Activated gamma-delta T cell (primary cell): ENCODE measurements around the gene CELF4.

ENCODE experiments used
- DNase-seq: peaks from one replicate; lab custom pipeline; 2025; lab: John Stamatoyannopoulos, UW

CELF4 gene

GRCh38 chr18:37219257-37219656, 346.3 kb downstream of the CELF4 start:
- DNase-seq, result no peak

- no peak for DNase-seq
These were observed 347.5 kb downstream of the CELF4 start for GRCh38 chr18:37218022-37218590.

- DNase-seq, result no peak
These were observed 354.8 kb downstream of the CELF4 start for GRCh38 chr18:37210781-37211180.

- DNase-seq, result no peak
These were observed 358.3 kb downstream of the CELF4 start for GRCh38 chr18:37207343-37207742.

GRCh38 chr18:37199741-37200140, 365.9 kb downstream of the CELF4 start:
- no peak for DNase-seq
